Measurements from ENCODE around the gene CTLA4.

Gene CTLA4

DNA sequence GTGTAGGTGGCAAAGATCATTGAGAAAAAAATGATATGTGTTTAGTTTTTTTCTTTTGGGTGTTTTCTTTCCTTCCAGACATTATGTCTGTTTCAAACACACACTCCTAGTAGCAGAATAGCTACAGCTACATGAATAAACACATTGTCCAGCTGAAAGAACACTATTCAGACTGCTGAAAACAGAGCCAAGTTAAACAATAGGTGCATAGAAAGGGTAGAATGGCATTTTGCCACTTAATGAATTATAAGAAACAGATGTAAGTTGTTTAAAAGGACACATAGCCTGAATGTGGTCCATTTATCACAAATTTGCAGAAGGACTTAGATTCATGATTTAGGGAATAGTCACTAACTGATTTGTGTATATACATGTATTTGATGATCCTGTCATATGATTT, 20.1 kb downstream of the CTLA4 start:
- H3K4me3 ChIP-seq (ENCODE audit: low read depth, low read length) = no peak overlapping the region
- TF ChIP-seq, protein P1, sequence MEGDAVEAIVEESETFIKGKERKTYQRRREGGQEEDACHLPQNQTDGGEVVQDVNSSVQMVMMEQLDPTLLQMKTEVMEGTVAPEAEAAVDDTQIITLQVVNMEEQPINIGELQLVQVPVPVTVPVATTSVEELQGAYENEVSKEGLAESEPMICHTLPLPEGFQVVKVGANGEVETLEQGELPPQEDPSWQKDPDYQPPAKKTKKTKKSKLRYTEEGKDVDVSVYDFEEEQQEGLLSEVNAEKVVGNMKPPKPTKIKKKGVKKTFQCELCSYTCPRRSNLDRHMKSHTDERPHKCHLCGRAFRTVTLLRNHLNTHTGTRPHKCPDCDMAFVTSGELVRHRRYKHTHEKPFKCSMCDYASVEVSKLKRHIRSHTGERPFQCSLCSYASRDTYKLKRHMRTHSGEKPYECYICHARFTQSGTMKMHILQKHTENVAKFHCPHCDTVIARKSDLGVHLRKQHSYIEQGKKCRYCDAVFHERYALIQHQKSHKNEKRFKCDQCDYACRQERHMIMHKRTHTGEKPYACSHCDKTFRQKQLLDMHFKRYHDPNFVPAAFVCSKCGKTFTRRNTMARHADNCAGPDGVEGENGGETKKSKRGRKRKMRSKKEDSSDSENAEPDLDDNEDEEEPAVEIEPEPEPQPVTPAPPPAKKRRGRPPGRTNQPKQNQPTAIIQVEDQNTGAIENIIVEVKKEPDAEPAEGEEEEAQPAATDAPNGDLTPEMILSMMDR (IDR thresholded peaks at IDR 0.05; ENCODE audit: borderline replicate concordance, insufficient read depth, low read depth, low read length) = no peak

DNA sequence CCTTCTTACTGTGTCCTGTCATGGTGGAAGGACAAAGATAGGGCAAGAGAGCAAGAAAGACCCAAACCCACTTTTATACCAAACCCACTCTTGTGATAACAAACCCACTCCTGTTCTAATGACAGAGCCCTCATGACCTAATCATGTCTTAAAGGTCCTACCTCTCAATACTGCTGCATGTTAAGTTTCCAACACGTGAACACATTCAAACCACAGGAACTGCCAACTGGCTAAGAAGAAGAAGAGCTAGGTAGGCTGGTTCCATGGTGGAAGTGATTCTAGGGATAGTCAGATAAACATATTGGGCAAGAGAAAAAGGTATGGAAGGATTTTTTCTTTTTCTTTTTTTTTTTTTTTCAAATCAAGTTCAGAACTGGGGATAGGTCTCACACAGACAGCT, 22.0 kb downstream of the CTLA4 start:
- no peak overlapping the region for H3K4me3 ChIP-seq (ENCODE audit: low read depth, low read length)
- TF ChIP-seq, protein P1 (IDR thresholded peaks at IDR 0.05; ENCODE audit: borderline replicate concordance, insufficient read depth, low read depth, low read length) = no peak

DNA sequence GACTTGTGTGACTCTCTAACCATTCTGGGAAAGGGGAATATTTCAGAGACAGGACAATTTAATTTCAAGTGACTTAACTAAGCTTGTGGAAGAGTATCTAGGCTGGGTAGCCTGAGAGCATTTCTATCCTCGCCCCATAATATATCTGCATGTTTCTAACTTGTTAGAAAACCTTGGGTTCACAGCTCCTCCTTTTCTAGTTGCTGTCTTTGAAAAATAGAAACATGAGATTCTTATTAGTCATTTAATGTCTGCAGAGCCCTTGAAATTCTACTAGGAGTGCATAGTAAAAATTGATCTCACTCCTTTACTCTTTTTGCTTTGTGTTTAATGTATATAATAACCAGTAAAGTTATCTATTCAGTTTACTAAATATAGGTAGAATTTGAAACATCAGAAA, 22.4 kb downstream of the CTLA4 start:
- TF ChIP-seq, protein P1 (IDR thresholded peaks at IDR 0.05; ENCODE audit: borderline replicate concordance, insufficient read depth, low read depth, low read length) = no peak
- H3K4me3 ChIP-seq (ENCODE audit: low read depth, low read length) = no peak overlapping the region

DNA sequence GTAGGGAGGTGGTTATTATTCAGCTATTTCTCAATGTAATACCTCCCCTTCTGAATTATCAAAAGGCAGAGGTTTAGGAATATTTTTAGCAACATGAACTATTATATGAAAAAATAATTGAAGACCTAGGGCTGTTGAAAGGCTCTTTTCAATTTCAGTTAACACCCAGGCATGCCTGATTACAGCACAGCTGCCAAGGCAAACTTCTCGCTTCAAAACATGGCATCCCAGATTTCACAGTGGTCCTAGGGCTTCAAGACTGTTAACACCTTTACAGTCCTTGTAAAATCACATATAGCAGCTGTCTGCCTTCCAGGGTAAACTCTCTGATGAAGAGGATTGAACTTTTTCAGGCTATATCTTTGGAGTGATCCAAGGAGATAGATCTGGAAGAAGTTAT, 23.2 kb downstream of the CTLA4 start:
- TF ChIP-seq, protein P1 (IDR thresholded peaks at IDR 0.05; ENCODE audit: borderline replicate concordance, insufficient read depth, low read depth, low read length) = no peak
- H3K4me3 ChIP-seq (ENCODE audit: low read depth, low read length) = no peak overlapping the region

DNA sequence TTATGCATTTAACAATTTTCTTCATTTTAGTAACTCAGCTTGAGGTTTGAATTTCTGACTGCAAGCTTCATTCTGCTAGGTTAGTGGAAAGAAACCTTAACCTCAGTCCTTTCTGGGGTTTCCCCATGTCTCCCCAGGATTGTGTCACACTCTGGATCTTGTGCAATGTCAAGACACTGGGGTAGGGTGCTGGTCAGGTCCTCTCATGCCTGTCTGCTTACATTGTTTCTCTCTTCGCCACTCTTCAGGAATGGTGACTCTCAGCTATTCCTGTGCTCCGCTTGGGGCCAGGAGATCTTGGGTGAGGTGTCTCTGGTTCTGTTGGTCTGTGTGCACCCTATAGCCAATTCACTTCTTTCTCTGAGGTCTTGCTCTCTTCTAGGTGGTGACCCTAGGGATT, 23.9 kb downstream of the CTLA4 start:
- TF ChIP-seq, protein P1 (IDR thresholded peaks at IDR 0.05; ENCODE audit: borderline replicate concordance, insufficient read depth, low read depth, low read length) = no peak

DNA sequence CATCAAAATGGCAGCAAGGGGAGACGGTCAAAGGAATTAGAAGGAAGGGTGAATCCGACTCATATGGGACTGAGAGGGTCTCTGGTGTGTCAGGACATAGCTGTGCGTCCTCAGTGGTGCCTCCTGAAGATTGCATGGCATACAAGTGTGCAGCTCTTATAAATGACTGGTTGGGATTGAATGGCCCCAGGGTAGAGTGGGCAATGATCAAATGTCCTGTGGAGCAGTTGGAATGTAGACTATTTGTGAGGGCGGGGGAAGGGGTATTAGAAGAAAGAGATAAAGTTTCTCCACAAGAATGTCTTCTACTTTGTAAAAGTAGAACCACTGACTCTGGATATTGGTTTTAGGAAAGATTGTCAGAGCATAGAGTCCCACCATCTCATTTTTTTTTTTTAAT, 24.6 kb downstream of the CTLA4 start:
- TF ChIP-seq, protein P1 (IDR thresholded peaks at IDR 0.05; ENCODE audit: borderline replicate concordance, insufficient read depth, low read depth, low read length) = no peak
- H3K4me3 ChIP-seq (ENCODE audit: low read depth, low read length) = no peak overlapping the region

More for the DNA sequence above, 23.9 kb downstream of the CTLA4 start:
- H3K4me3 ChIP-seq (ENCODE audit: low read depth, low read length) = no peak overlapping the region

DNA sequence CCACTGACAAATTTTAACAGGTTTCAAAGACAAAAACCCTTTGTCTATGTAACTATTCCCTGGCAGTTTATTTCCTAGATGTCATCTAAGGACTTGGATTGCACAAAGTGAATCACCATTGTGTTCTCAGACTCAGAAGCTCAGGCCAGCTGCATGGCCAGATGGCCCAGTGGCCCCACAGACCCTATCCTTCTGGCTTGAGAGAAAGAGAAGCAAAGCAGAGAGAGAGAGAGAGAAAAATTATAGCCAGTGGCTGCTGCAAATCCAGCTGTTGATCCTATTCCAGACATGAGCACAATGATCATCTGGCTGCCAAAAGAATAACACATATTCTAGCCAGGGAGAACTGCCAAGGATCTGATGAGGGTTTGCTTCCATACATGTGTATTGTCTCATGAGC, 25.8 kb downstream of the CTLA4 start:
- TF ChIP-seq, protein P1 (IDR thresholded peaks at IDR 0.05; ENCODE audit: borderline replicate concordance, insufficient read depth, low read depth, low read length) = no peak
- no peak overlapping the region for H3K4me3 ChIP-seq (ENCODE audit: low read depth, low read length)
